PFSK-1 (cell line): ENCODE data around the gene MGAT3.

Source experiments
- POLR2AphosphoS5 ChIP-seq: IDR thresholded peaks from 2 replicates; pipeline ENCODE4 v1.6.1; 2012; ENCODE audit warnings: low read depth, mild to moderate bottlenecking, control low read depth, low read length, moderate library complexity
- REST ChIP-seq, 2 experiments: IDR thresholded peaks; 2 replicates each; pipeline versions ENCODE4 v1.6.1 to v1.8.0; 2011 to 2012; ENCODE audit warnings: low read depth in 2 of 2, low read length in 2 of 2, control low read depth in 1 of 2, inconsistent platforms in 1 of 2, mild to moderate bottlenecking in 1 of 2, moderate library complexity in 1 of 2; ENCODE audit not compliant: insufficient read depth in 1 of 2
- TAF1 ChIP-seq: IDR thresholded peaks from 2 replicates; pipeline ENCODE4 v1.6.1; 2012; ENCODE audit warnings: low read length, control low read depth, borderline replicate concordance; ENCODE audit not compliant: insufficient read depth

- TF ChIP-seq TAF1: no peak
- no peak for TF ChIP-seq REST (IDR thresholded peaks at IDR 0.05; ENCODE audit: insufficient read depth in 1 of 2, low read depth in 2 of 2, low read length in 2 of 2)
- TF ChIP-seq POLR2AphosphoS5: no peak
Measured at GRCh38 chr22:39479254-39479653, 22.4 kb downstream of the MGAT3 start.
